Kidney epithelial cell (primary cell): ENCODE measurements around the gene DTWD2. TPM values are rescaled to one million over a fixed set of nuclear protein-coding genes. Genes with fewer than 3 reads are reported as not detected.
"Not testable (repeated sequence)": the region's sequence is repeated elsewhere in the genome, so short reads cannot be mapped to it uniquely, and the experiment has no call there.

ENCODE experiments used
- DNase-seq: peaks from one replicate; pipeline ENCODE4 v3.0.0-alpha.2; 2010; ENCODE audit warnings: low read depth
- H3K27me3 ChIP-seq: 2 replicates; pipeline ENCODE4 v1.6.0; 2011; ENCODE audit warnings: low read length; ENCODE audit not compliant: control insufficient read depth, insufficient read depth
- H3K36me3 ChIP-seq: 2 replicates; pipeline ENCODE4 v1.5.1; 2011; ENCODE audit warnings: low read length; ENCODE audit not compliant: control insufficient read depth, insufficient read depth
- H3K4me3 ChIP-seq: 2 replicates; pipeline ENCODE4 v1.5.1; 2011; ENCODE audit warnings: low read depth, mild to moderate bottlenecking, control low read depth, low read length
- CTCF ChIP-seq: IDR thresholded peaks from 2 replicates; pipeline ENCODE4 v1.5.1; 2011; ENCODE audit warnings: mild to moderate bottlenecking, moderate library complexity, low read length, control low read depth, inconsistent platforms; ENCODE audit not compliant: insufficient read depth, poor library complexity, severe bottlenecking
- total RNA-seq: library from RNA; depleted of rRNA; stranded (reverse); fragments of >200 nt; gene quantifications from 2 replicates; pipeline ENCODE4 v1.2.3, GENCODE V29; 2015

DTWD2 gene
- total RNA-seq, 1 donor from 2014 or later = 7.9 TPM

- no peak overlapping the region for H3K4me3 ChIP-seq
- H3K36me3 ChIP-seq = no peaks in the 10 kb centered on the region
- H3K27me3 ChIP-seq = no peaks in the 10 kb centered on the region
- TF ChIP-seq CTCF = no peak
- no peak for DNase-seq
Observed at GRCh38 chr5:118883362-118883761, 105.0 kb downstream of the DTWD2 start.

- TF ChIP-seq CTCF = no peak
- H3K36me3 ChIP-seq = no peaks in the 10 kb centered on the region
- DNase-seq = no peak
Observed at GRCh38 chr5:118882666-118883065, 105.7 kb downstream of the DTWD2 start.

GRCh38 chr5:118876852-118877251 lies 111.5 kb downstream of the DTWD2 start:
- H3K27me3 ChIP-seq, DNase-seq, H3K36me3 ChIP-seq, H3K4me3 ChIP-seq: not testable (repeated sequence)

More at GRCh38 chr5:118882666-118883065, 105.7 kb downstream of the DTWD2 start:
- Histone ChIP-seq H3K27me3 (no peaks in the 10 kb centered on the region), H3K4me3 (no peak overlapping the region)

GRCh38 chr5:118875131-118875530 lies 113.2 kb downstream of the DTWD2 start:
- H3K27me3 ChIP-seq = no peaks in the 10 kb centered on the region
- no peak for TF ChIP-seq CTCF
- no peak overlapping the region for H3K4me3 ChIP-seq
- DNase-seq = no peak
- H3K36me3 ChIP-seq = no peaks in the 10 kb centered on the region

- DNase-seq = no peak
- no peaks in the 10 kb centered on the region for H3K27me3 ChIP-seq
- no peaks in the 10 kb centered on the region for H3K36me3 ChIP-seq
- H3K4me3 ChIP-seq = no peak overlapping the region
- TF ChIP-seq CTCF = no peak
Observed at GRCh38 chr5:118873417-118873816, 114.9 kb downstream of the DTWD2 start.

GRCh38 chr5:118863345-118863744 lies 125.0 kb downstream of the DTWD2 start:
- H3K36me3 ChIP-seq = no peaks in the 10 kb centered on the region
- H3K4me3 ChIP-seq = no peak overlapping the region
- no peak for DNase-seq
- TF ChIP-seq CTCF = no peak
- H3K27me3 ChIP-seq = no peaks in the 10 kb centered on the region
